Effector memory CD4-positive, alpha-beta T cell (primary cell): Measurements from ENCODE around the gene GRID1.

ENCODE experiments used
- DNase-seq, 3 donors: peaks; one replicate each; pipeline ENCODE4 v3.0.0-alpha.2; 2020
- H3K27ac ChIP-seq: 2 replicates; pipeline ENCODE4 v1.7.0; 2013; ENCODE audit warnings: mild to moderate bottlenecking, low read length, moderate library complexity; ENCODE audit not compliant: insufficient read depth, poor library complexity, severe bottlenecking
- H3K27me3 ChIP-seq: replicated peaks from 2 replicates; pipeline ENCODE4 v1.7.0; 2013; ENCODE audit warnings: mild to moderate bottlenecking, low read length; ENCODE audit not compliant: insufficient read depth, control insufficient read depth, poor library complexity, severe bottlenecking
- H3K36me3 ChIP-seq: 2 replicates; pipeline ENCODE4 v1.7.0; 2013; ENCODE audit warnings: mild to moderate bottlenecking, low read length, moderate library complexity; ENCODE audit not compliant: control insufficient read depth, insufficient read depth
- H3K4me1 ChIP-seq: 2 replicates; pipeline ENCODE4 v1.7.0; 2013; ENCODE audit warnings: low read length, mild to moderate bottlenecking; ENCODE audit not compliant: control insufficient read depth, insufficient read depth, poor library complexity, severe bottlenecking
- H3K4me3 ChIP-seq: 2 replicates; pipeline ENCODE4 v1.7.0; 2013; ENCODE audit warnings: low read length, low read depth, mild to moderate bottlenecking; ENCODE audit not compliant: insufficient read depth, poor library complexity, severe bottlenecking
- H3K9me3 ChIP-seq: 2 replicates; pipeline ENCODE4 v1.7.0; 2013; ENCODE audit warnings: mild to moderate bottlenecking, low read length, moderate library complexity; ENCODE audit not compliant: control insufficient read depth

Gene GRID1

DNA sequence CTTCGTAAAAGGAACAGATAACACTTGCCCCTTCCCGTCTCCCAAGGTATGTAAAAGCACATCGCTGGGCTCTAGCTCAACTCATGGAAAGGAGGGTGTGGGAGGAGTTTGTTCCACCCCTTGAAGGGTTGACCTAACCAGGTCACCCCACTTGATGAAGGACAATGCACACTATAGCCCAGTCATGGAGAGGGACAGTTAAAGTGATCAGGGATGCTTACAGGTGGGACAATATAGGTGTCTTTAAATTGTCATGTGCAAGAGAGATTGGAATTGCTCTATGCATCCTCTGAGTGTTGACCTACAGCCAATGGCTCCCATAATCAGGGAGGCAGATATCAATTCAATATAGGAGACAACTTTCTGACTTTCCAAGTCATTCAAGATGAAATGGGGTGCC lies 448.2 kb downstream of the GRID1 start:
- no peaks in the 10 kb centered on the region for H3K36me3 ChIP-seq
- H3K4me1 ChIP-seq, result no peaks in the 10 kb centered on the region
- H3K27me3 ChIP-seq, result no peaks in the 10 kb centered on the region
- H3K9me3 ChIP-seq, result no peaks in the 10 kb centered on the region
- no peak overlapping the region for H3K27ac ChIP-seq
- no peak overlapping the region for H3K4me3 ChIP-seq
- DNase-seq, result no peak

DNA sequence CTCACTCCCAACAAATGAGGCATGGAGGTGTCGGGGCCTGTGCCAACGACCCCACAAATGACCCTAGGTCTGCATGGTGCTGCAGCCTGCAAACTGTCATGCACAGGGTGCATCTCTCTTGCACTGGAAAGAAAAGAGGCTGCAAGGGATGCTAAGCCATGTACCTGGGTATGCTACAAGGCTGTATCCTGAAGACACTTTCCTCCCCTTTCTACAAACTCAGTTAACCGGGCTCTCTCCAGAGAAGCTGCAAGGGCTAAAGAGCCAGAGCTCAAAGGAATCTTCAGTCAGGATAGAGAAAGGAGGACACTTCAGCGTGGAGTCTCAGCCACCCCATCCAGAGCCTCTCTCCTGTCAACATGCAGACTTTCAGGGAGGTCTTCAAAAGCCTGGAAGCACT lies 449.0 kb downstream of the GRID1 start:
- DNase-seq, result no peak
- no peaks in the 10 kb centered on the region for H3K4me1 ChIP-seq
- no peak overlapping the region for H3K4me3 ChIP-seq
- H3K27ac ChIP-seq, result no peak overlapping the region
- H3K9me3 ChIP-seq, result no peaks in the 10 kb centered on the region
- H3K27me3 ChIP-seq, result no peaks in the 10 kb centered on the region
- no peaks in the 10 kb centered on the region for H3K36me3 ChIP-seq

DNA sequence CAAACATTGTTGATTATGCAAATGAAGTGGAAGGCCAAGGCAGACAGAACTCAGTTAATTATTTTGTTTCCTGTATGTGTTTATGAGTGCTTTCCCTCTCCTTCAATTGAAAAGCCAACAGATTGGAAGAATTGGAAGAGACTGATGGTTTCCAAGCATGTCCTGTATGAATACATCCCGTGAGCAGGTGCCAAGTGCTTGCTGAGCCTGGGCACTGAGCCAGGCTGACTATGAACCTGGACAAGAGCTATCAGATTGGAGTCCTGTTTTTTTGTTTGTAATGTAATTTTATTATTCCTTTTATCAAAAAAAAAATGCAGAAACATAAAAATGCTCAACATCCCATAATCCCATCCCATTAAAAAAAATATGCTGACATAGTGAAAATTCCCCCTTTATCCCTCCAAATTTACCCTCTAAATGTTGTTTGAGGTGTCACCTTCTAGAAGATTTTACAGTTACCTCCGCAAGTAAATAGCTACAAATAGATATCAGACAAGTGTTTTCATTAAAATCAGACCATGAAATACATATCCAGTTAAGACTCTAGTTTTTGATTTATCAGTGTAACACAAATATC lies 449.5 kb downstream of the GRID1 start:
- Histone ChIP-seq H3K36me3 (no peaks in the 10 kb centered on the region), H3K27me3 (no peaks in the 10 kb centered on the region), H3K4me3 (no peak overlapping the region), H3K9me3 (no peaks in the 10 kb centered on the region), H3K27ac (no peak overlapping the region), H3K4me1 (no peaks in the 10 kb centered on the region)
- DNase-seq, result no peak

DNA sequence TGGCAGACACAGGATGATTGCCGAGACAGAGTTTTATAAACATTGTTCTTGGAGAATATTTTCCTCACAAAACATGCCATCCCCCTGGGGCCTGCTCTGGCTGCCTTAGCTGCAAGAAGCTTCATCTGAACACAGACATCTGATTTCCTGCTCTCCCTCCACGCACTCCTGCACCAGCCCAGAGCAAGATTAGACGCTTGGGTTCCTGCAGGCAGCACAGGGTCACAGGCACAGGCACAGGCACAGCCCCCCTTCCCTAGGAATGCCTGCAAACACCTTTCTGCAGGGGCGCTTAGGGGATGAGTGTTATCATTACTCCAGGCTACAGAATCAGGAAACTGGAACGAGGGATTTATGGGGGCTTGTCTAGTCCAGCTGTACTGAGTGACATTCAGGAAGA lies 450.3 kb downstream of the GRID1 start:
- H3K36me3 ChIP-seq, result no peaks in the 10 kb centered on the region

DNA sequence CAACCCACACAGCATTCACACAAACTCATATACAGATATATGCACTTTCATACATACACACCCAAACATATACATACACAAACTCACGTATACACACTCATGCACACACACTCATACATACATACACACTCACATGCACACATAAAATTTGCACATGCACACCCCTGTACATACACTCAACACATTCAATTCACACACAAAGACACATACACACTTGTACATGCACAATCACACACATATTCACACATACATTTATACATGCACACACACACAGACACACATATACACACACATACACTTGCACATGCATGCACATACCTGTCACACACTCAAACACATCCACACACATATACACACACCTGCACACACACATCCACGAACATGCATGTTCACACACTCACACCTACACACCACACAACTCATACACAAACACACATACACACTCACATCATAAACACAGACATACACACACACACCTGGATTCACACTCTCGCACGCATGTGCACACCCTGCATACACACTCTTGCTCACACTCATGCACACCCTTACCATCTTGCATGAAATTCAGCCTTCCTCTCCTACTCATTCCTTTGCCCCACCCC lies 451.2 kb downstream of the GRID1 start:
- H3K9me3 ChIP-seq, result no peaks in the 10 kb centered on the region
- H3K27me3 ChIP-seq, result no peaks in the 10 kb centered on the region
- no peak for DNase-seq
- H3K36me3 ChIP-seq, result no peaks in the 10 kb centered on the region
- H3K4me1 ChIP-seq, result no peaks in the 10 kb centered on the region
- no peak overlapping the region for H3K4me3 ChIP-seq
- no peak overlapping the region for H3K27ac ChIP-seq

More for the DNA sequence above, 450.3 kb downstream of the GRID1 start:
- Histone ChIP-seq H3K27ac (no peak overlapping the region), H3K9me3 (no peaks in the 10 kb centered on the region), H3K4me1 (no peaks in the 10 kb centered on the region), H3K4me3 (no peak overlapping the region), H3K27me3 (no peaks in the 10 kb centered on the region)
- DNase-seq, result no peak

DNA sequence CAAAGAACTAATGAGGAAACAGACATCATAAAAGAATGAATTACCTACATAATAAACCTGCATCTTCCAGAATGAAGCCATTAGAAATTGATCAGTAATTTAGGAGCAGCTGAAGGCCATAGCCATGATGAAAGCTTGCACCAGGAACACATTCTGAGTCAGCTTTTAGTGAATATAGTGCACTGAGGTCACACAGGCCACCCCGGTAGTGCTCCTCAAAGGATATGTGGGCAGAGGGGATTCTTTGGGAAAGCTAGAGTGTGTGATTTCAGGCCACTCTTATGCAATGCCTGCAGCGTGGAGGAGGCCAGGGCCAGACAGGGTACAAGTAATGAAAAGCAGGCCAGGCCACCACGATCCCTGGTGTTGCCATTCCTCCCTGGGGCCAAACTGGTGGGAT lies 451.9 kb downstream of the GRID1 start:
- no peak overlapping the region for H3K4me3 ChIP-seq
- H3K9me3 ChIP-seq, result no peaks in the 10 kb centered on the region
- H3K27me3 ChIP-seq, result no peaks in the 10 kb centered on the region
- no peak for DNase-seq
- no peaks in the 10 kb centered on the region for H3K4me1 ChIP-seq
- no peak overlapping the region for H3K27ac ChIP-seq
- no peaks in the 10 kb centered on the region for H3K36me3 ChIP-seq

DNA sequence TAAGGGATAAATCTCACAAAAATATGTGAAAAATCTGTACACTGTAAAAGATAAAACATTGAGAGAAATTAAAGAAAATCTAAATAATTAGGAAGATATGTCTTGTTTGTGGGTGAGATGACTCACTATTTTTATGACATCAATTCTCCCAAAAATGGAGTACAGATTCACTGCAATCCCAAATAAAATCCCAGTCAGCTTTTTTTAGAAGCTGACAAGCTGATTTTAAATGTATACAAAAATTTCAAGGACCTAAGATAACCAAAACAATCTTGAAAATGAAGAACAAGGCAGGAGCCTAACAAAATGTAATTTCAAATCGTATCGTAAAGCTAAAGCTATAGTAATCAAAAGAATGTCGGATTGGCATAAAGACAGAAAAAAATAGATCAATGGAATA lies 458.1 kb downstream of the GRID1 start:
- no peaks in the 10 kb centered on the region for H3K9me3 ChIP-seq
- no peaks in the 10 kb centered on the region for H3K4me1 ChIP-seq
- no peaks in the 10 kb centered on the region for H3K27me3 ChIP-seq
- no peak overlapping the region for H3K4me3 ChIP-seq
- no peaks in the 10 kb centered on the region for H3K36me3 ChIP-seq
- DNase-seq, result no peak
- H3K27ac ChIP-seq, result no peak overlapping the region

DNA sequence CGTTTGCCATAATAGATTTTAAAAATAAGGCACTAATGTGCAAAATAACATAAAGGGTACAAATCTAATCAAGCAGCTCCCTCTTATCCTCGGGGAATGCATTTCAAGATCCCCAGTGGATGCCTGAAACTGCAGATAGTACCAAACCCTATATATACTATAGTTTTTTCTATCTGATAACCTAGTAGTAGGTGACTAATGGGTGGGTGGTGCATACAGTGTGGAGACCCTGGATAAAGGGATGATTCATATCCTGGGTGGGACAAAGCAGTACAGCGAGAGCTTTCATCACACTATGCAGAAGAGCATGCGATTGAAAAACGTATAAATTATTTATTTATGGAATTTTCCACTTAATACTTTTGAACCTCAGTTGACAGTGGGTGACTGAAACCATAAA lies 464.5 kb downstream of the GRID1 start:
- Histone ChIP-seq H3K4me1 (no peaks in the 10 kb centered on the region), H3K9me3 (no peaks in the 10 kb centered on the region), H3K4me3 (no peak overlapping the region), H3K27me3 (no peaks in the 10 kb centered on the region), H3K27ac (no peak overlapping the region), H3K36me3 (no peaks in the 10 kb centered on the region)
- DNase-seq, result no peak

DNA sequence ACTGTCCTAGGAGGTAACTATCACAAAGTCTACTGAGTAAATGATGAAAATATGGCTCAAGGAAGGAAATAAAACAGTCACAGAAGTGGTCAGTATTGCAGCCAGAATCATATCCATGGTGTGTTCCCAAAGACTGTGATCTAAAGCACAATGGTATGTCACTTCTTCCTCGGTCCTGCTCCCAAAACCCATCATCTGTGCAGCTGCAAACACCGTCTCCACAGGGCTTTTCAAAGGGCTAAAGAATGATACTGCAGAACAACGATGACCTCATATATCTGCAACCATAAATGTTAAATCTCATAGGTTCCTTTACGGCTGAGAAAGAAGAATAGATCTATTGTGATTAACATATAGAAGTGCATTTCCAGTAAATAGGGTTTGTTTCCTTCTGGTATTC lies 465.0 kb downstream of the GRID1 start:
- H3K4me1 ChIP-seq, result no peaks in the 10 kb centered on the region

DNA sequence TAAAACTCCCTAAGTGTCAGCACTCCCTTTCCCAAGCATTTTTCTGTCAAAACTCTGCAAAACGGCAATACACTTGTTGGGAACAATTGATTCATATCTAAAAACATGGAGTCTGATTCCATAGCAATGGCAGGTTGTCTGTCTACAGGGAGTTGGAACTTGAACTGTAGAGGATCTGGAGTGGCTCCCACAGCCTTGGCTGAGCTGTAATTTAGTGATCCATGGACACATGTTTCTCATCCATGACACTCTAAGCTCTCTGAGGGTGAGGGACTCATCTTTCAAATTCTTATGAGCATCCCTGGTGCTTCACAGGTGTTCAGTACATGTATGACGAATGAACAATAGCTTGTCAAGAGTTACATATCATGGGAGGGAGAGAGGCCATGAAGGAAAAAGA lies 466.1 kb downstream of the GRID1 start:
- H3K4me3 ChIP-seq, result no peak overlapping the region

More for the DNA sequence above, 465.0 kb downstream of the GRID1 start:
- DNase-seq, result no peak
- Histone ChIP-seq H3K27ac (no peak overlapping the region), H3K36me3 (no peaks in the 10 kb centered on the region), H3K27me3 (no peaks in the 10 kb centered on the region), H3K4me3 (no peak overlapping the region), H3K9me3 (no peaks in the 10 kb centered on the region)

More for the DNA sequence above, 466.1 kb downstream of the GRID1 start:
- no peaks in the 10 kb centered on the region for H3K4me1 ChIP-seq
- H3K27ac ChIP-seq, result no peak overlapping the region
- H3K36me3 ChIP-seq, result no peaks in the 10 kb centered on the region
- no peaks in the 10 kb centered on the region for H3K27me3 ChIP-seq
- H3K9me3 ChIP-seq, result no peaks in the 10 kb centered on the region
- no peak for DNase-seq
